SH-SY5Y (cell line): ENCODE data around the gene SLC5A9.

Experiments
- GATA2 ChIP-seq: IDR thresholded peaks from 2 replicates; pipeline ENCODE4 v1.6.1; 2011; ENCODE audit warnings: mild to moderate bottlenecking, low read depth, low read length
- GATA3 ChIP-seq: IDR thresholded peaks from 2 replicates; pipeline ENCODE4 v1.6.1; 2011; ENCODE audit warnings: low read depth, mild to moderate bottlenecking, low read length, moderate library complexity

- no peak for TF ChIP-seq GATA2
- no peak for TF ChIP-seq GATA3
These were observed 23.5 kb upstream of the SLC5A9 start for GRCh38 chr1:48198970-48199369.
